AG09309 (cell line): ENCODE results near the gene RAI1.

ENCODE experiments used
- DNase-seq: peaks from one replicate; pipeline ENCODE4 v3.0.0-alpha.2; 2010; ENCODE audit warnings: low read depth
- H3K4me3 ChIP-seq: 2 replicates; pipeline ENCODE4 v1.5.1; 2011; ENCODE audit warnings: mild to moderate bottlenecking, low read depth, low read length, moderate library complexity; ENCODE audit not compliant: control insufficient read depth
- TF ChIP-seq, protein P1 (sequence below): IDR thresholded peaks from 2 replicates; pipeline ENCODE4 v1.5.1; 2011; ENCODE audit warnings: mild to moderate bottlenecking, low read depth, low read length, inconsistent platforms; ENCODE audit not compliant: insufficient read depth, control insufficient read depth; ENCODE audit errors: missing control alignments

RAI1 gene

GRCh38 chr17:17670701-17671305, 10.5 kb upstream of the RAI1 start:
- TF ChIP-seq, protein P1, sequence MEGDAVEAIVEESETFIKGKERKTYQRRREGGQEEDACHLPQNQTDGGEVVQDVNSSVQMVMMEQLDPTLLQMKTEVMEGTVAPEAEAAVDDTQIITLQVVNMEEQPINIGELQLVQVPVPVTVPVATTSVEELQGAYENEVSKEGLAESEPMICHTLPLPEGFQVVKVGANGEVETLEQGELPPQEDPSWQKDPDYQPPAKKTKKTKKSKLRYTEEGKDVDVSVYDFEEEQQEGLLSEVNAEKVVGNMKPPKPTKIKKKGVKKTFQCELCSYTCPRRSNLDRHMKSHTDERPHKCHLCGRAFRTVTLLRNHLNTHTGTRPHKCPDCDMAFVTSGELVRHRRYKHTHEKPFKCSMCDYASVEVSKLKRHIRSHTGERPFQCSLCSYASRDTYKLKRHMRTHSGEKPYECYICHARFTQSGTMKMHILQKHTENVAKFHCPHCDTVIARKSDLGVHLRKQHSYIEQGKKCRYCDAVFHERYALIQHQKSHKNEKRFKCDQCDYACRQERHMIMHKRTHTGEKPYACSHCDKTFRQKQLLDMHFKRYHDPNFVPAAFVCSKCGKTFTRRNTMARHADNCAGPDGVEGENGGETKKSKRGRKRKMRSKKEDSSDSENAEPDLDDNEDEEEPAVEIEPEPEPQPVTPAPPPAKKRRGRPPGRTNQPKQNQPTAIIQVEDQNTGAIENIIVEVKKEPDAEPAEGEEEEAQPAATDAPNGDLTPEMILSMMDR, result no peak
- DNase-seq, result no peak

GRCh38 chr17:17671369-17672129, 9.7 kb upstream of the RAI1 start:
- DNase-seq, result no peak
- TF ChIP-seq, protein P1, result no peak
- H3K4me3 ChIP-seq, result no peak overlapping the region

More at GRCh38 chr17:17670701-17671305, 10.5 kb upstream of the RAI1 start:
- H3K4me3 ChIP-seq, result no peak overlapping the region

- H3K4me3 ChIP-seq, result no peak overlapping the region
- TF ChIP-seq, protein P1, result no peak
- no peak for DNase-seq
Measured at GRCh38 chr17:17672453-17673368, 8.5 kb upstream of the RAI1 start.

GRCh38 chr17:17675416-17675815, 5.8 kb upstream of the RAI1 start:
- DNase-seq, result no peak
- no peak overlapping the region for H3K4me3 ChIP-seq
- TF ChIP-seq, protein P1, result no peak

DNA sequence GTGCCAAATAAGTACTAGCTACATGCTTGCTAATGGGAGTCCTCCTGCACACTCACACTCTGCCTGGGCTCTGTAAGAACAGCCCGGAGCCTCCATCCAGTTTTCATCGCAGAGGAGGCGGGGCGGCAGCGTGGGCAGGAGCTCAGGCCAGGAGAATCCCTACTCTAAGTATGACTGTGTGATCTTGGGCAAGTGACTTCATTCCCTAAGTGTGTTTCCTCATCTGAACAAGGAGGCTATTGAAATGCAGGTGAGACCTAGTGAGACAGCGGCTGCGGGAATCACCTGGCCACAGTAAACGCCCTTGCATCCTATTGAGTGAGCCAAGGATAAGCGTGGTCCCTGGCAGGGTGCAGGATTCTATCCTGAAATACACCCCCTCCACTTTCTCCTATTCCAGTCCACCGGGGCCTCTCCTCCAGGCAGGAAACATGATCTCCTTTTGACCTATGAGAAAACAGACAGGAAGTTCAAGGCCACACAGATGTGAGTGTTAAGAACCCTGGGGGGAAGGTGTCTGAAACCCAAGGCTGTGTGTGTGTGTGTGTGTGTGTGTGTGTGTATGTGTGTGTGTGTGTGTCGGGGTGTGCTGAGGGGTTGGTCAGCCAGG, 5.2 kb upstream of the RAI1 start:
- DNase-seq, result no peak
- no peak overlapping the region for H3K4me3 ChIP-seq
- TF ChIP-seq, protein P1, result no peak

DNA sequence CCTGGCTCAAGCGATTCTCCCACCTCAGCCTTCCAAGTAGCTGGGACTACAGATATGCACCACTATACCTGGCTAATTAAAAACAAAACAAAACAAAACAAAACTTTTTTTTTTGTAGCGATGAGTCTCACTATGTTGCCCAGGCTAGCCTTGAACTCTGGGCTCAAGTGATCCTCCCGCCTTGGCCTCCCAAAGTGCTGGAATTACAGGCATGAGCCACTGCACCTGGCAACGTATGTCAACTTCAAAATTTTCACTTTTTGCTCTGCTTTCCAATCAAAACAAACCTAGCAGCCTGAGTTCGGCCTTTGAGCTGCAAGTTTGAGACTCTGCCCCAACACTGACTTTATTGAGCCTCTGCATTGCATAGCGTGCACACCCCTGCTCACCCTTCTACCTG, 4.5 kb upstream of the RAI1 start:
- H3K4me3 ChIP-seq, result no peak overlapping the region
- TF ChIP-seq, protein P1, result no peak
- DNase-seq, result no peak
